ENCODE data around the gene PSKH1.

PSKH1 gene

DNA sequence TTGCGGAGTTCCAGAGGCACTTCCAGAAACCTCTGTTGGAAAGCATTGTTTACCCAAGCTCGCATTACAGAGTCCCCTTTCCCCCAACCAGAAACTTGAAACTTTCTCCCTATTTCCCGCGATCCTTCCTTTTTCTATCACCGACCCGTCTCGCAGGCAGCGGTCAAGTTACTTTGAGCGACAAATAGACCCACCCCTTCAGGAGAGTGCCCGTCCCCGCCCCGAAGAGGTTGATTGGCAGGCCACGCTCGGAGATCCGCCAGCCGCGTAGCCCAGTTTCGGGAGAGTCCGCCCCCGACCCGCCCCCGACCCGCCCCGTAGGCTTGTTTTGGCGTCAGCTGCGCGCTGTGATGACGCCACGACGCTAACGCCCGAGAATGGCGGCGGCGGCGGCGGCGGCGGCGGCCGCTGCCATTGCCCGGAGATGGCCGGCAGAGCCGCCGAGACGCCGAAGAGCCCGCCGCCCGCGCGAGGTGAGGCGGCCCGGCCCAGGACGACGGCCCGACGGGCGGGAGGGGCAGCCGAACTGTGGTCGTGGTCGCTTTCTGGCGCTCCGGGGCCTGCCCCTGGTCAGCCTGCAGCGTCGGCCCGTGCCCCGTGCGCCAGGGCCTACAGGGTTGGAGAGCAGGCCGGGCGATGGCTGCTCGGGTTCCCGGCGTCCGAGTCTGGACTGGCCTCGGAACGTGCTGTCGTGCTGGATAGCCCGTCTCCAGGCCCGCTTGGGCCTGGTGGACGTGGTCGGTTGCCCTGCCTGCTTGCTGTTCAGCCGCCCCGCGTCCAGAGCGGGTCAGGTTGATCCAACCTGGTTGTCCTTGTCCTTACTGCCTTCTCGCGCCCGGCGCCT is at the start of gene PSKH1:
TSS of gene PSKH1 (plus strand) at position 356 of the 844 bp plus-strand sequence. CDS start 15,496 bp downstream, outside the sequence.
- H3K4me3 ChIP-seq (IDR thresholded peaks at IDR 0.05; ENCODE audit: insufficient read depth, low read depth, low read length) = no peak within 1 kb of the TSS
- H3K27me3 ChIP-seq (ENCODE audit: insufficient read depth, low read depth) = no peaks in the 10 kb centered on the region
- peak within 1 kb of the TSS; percentile 88 for H3K9ac ChIP-seq
- H4K20me1 ChIP-seq (ENCODE audit: insufficient read depth) = no peaks in the 10 kb centered on the region
- H3K79me2 ChIP-seq (ENCODE audit: insufficient read depth, low read depth) = peaks cover 34% of the 10 kb centered on the region; the same call in 1 of the 2 replicates
- peak within 1 kb of the TSS; percentile 95 for H3K4me2 ChIP-seq
- H2AFZ ChIP-seq (ENCODE audit: low read depth) = peak within 1 kb of the TSS; percentile 79
- no peak for TF ChIP-seq CTCF (conservative IDR thresholded peaks at IDR 0.05; ENCODE audit: low read depth, low read length)
- no peaks in the 10 kb centered on the region for H3K36me3 ChIP-seq (ENCODE audit: insufficient read depth)
- H3K27ac ChIP-seq = peak within 1 kb of the TSS; percentile 63
- peaks cover 14% of the 10 kb centered on the region for H3K4me1 ChIP-seq (ENCODE audit: low read depth, poor library complexity, severe bottlenecking)

GRCh38 chr16:67843343-67843765 is 49.7 kb upstream of the PSKH1 start:
- no peaks in the 10 kb centered on the region for H4K20me1 ChIP-seq (ENCODE audit: insufficient read depth)
- H3K4me3 ChIP-seq (IDR thresholded peaks at IDR 0.05; ENCODE audit: insufficient read depth, low read depth, low read length) = no peak overlapping the region
- H3K27ac ChIP-seq = peak overlapping the region; percentile 72; the same call in 1 of the 2 replicates
- H3K4me1 ChIP-seq (ENCODE audit: low read depth, poor library complexity, severe bottlenecking) = peaks cover 34% of the 10 kb centered on the region
- peak overlapping the region; percentile 57; the same call in 1 of the 2 replicates for H3K9ac ChIP-seq
- peak overlapping the region; percentile 88 for H3K4me2 ChIP-seq
- H3K27me3 ChIP-seq (ENCODE audit: insufficient read depth, low read depth) = no peaks in the 10 kb centered on the region
- H2AFZ ChIP-seq (ENCODE audit: low read depth) = peak overlapping the region; percentile 64; the same call in 1 of the 2 replicates
- peaks cover 44% of the 10 kb centered on the region for H3K79me2 ChIP-seq (ENCODE audit: insufficient read depth, low read depth)
- H3K36me3 ChIP-seq (ENCODE audit: insufficient read depth) = no peaks in the 10 kb centered on the region
- no peak for TF ChIP-seq CTCF (conservative IDR thresholded peaks at IDR 0.05; ENCODE audit: low read depth, low read length)

- Histone ChIP-seq H3K27ac (no peak overlapping the region; the same call in 1 of the 2 replicates), H3K4me2 (peak overlapping the region; percentile 88), H2AFZ (ENCODE audit: low read depth) (no peak overlapping the region), H3K4me3 (IDR thresholded peaks at IDR 0.05; ENCODE audit: insufficient read depth, low read depth, low read length) (no peak overlapping the region), H3K27me3 (ENCODE audit: insufficient read depth, low read depth) (no peaks in the 10 kb centered on the region), H3K9ac (no peak overlapping the region), H4K20me1 (ENCODE audit: insufficient read depth) (no peaks in the 10 kb centered on the region), H3K79me2 (ENCODE audit: insufficient read depth, low read depth) (peaks cover 56% of the 10 kb centered on the region), H3K4me1 (ENCODE audit: low read depth, poor library complexity, severe bottlenecking) (peaks cover 37% of the 10 kb centered on the region), H3K36me3 (ENCODE audit: insufficient read depth) (no peaks in the 10 kb centered on the region)
- no peak for TF ChIP-seq CTCF (conservative IDR thresholded peaks at IDR 0.05; ENCODE audit: low read depth, low read length)
These were observed 48.6 kb upstream of the PSKH1 start for GRCh38 chr16:67844497-67844896.

GRCh38 chr16:67845291-67846062 is 47.6 kb upstream of the PSKH1 start:
- Histone ChIP-seq H3K27me3 (ENCODE audit: insufficient read depth, low read depth) (no peaks in the 10 kb centered on the region), H3K9ac (peak overlapping the region; percentile 77; the same call in 1 of the 2 replicates), H4K20me1 (ENCODE audit: insufficient read depth) (no peaks in the 10 kb centered on the region), H3K4me3 (IDR thresholded peaks at IDR 0.05; ENCODE audit: insufficient read depth, low read depth, low read length) (no peak overlapping the region), H3K79me2 (ENCODE audit: insufficient read depth, low read depth) (peaks cover 65% of the 10 kb centered on the region), H3K27ac (peak overlapping the region; percentile 58), H3K4me1 (ENCODE audit: low read depth, poor library complexity, severe bottlenecking) (peaks cover 37% of the 10 kb centered on the region), H2AFZ (ENCODE audit: low read depth) (peak overlapping the region; percentile 51; the same call in 1 of the 2 replicates), H3K4me2 (peak overlapping the region; percentile 88), H3K36me3 (ENCODE audit: insufficient read depth) (no peaks in the 10 kb centered on the region)
- TF ChIP-seq CTCF (conservative IDR thresholded peaks at IDR 0.05; ENCODE audit: low read depth, low read length) = no peak

All from KMS-11 (cell line).